OCI-LY7 (cell line): Measurements from ENCODE around the gene MYOF. TPM values are rescaled to one million over a fixed set of nuclear protein-coding genes. Genes with fewer than 3 reads are reported as not detected.

ENCODE experiments used
- BruUV-seq: library from RNA; stranded (reverse); fragments of 400-500 nt; replicated peaks from 2 replicates; lab custom pipeline; 2021; lab: Mats Ljungman, UMichigan
- CTCF ChIA-PET: fragments of 300-600 bp; sonication (Branson Sonifier 250); formaldehyde crosslinking; loops from one replicate; lab custom pipeline; 2022; ENCODE audit warnings: antibody characterized with exemption; ENCODE audit not compliant: unreplicated experiment; lab: Charles Lee
- POLR2A ChIA-PET: fragments of 300-600 bp; sonication (Branson Sonifier 250); formaldehyde crosslinking; loops from one replicate; lab custom pipeline; 2022; ENCODE audit warnings: antibody characterized with exemption; lab: Charles Lee
- DNase-seq: peaks from one replicate; pipeline ENCODE4 v3.0.0-alpha.2; 2015; ENCODE audit warnings: low spot score
- H2AFZ ChIP-seq: fragments of 200-600 bp; sonication (generic), shearing (Covaris generic); 2 replicates; pipeline ENCODE4 v1.6.1; 2014; ENCODE audit warnings: mild to moderate bottlenecking, antibody characterized with exemption, low read length, moderate library complexity
- H3K27ac ChIP-seq: fragments of 200-600 bp; sonication (generic); 2 replicates; pipeline ENCODE4 v1.5.1; 2014; ENCODE audit warnings: mixed run types, low read depth, mild to moderate bottlenecking, moderate library complexity, low read length, inconsistent platforms; ENCODE audit not compliant: poor library complexity, severe bottlenecking
- H3K36me3 ChIP-seq: fragments of 200-600 bp; sonication (generic); 2 replicates; pipeline ENCODE4 v1.6.1; 2014; ENCODE audit warnings: mild to moderate bottlenecking, antibody characterized with exemption, low read length, moderate library complexity, mixed read lengths; ENCODE audit not compliant: insufficient read depth
- H3K4me1 ChIP-seq: fragments of 200-600 bp; sonication (generic); 2 replicates; pipeline ENCODE4 v1.5.1; 2014; ENCODE audit warnings: mild to moderate bottlenecking, low read length; ENCODE audit not compliant: insufficient read depth, poor library complexity, severe bottlenecking
- H3K4me2 ChIP-seq: fragments of 200-600 bp; sonication (generic); 2 replicates; pipeline ENCODE4 v1.6.1; 2014; ENCODE audit warnings: mild to moderate bottlenecking, low read length
- H3K4me3 ChIP-seq: fragments of 200-600 bp; sonication (generic); 2 replicates; pipeline ENCODE4 v1.5.1; 2014; ENCODE audit warnings: mild to moderate bottlenecking, low read depth, low read length; ENCODE audit not compliant: poor library complexity, severe bottlenecking
- H3K79me2 ChIP-seq: fragments of 200-600 bp; sonication (generic); 2 replicates; pipeline ENCODE4 v1.6.1; 2016; ENCODE audit warnings: low read depth, mild to moderate bottlenecking, low read length, moderate library complexity, mixed read lengths; ENCODE audit not compliant: insufficient read depth
- H3K9me2 ChIP-seq: fragments of 200-600 bp; sonication (generic); 2 replicates; pipeline ENCODE4 v1.6.1; 2016; ENCODE audit warnings: mild to moderate bottlenecking, low read length, mixed read lengths; ENCODE audit not compliant: insufficient read depth
- H3K9me3 ChIP-seq: fragments of 200-600 bp; sonication (generic); 2 replicates; pipeline ENCODE4 v1.6.1; 2014; ENCODE audit warnings: mild to moderate bottlenecking, mixed run types, low read length, mixed read lengths
- H4K20me1 ChIP-seq: fragments of 200-600 bp; sonication (generic); 2 replicates; pipeline ENCODE4 v1.6.1; 2014; ENCODE audit warnings: mild to moderate bottlenecking, antibody characterized with exemption, low read length, moderate library complexity, mixed read lengths; ENCODE audit not compliant: insufficient read depth
- CTCF ChIP-seq: fragments of 200-600 bp; sonication (generic); conservative IDR thresholded peaks from 2 replicates; pipeline ENCODE4 v1.5.1; 2014; ENCODE audit warnings: mild to moderate bottlenecking, antibody characterized with exemption, low read length, moderate library complexity, mixed read lengths
- EZH2phosphoT487 ChIP-seq: fragments of 200-600 bp; sonication (generic); IDR thresholded peaks from 2 replicates; pipeline ENCODE4 v1.6.1; 2018; ENCODE audit warnings: low read depth, borderline replicate concordance, mild to moderate bottlenecking, mixed run types, antibody characterized with exemption, low read length, moderate library complexity, mixed read lengths
- intact Hi-C: fragments of 100-400 bp; cut with micrococcal nuclease; formaldehyde crosslinking; loops from one replicate; pipeline ENCODE4 v1.10.0; 2022; ENCODE audit not compliant: unreplicated experiment
- total RNA-seq, 2 experiments: library from RNA; depleted of rRNA in 1 of 2; stranded (reverse); fragments of >200 nt in 1 of 2; shearing (Covaris generic) in 1 of 2; gene quantifications; 2 replicates each; pipeline ENCODE4 v1.2.3, GENCODE V29; 2014 to 2022

Gene MYOF
- total RNA-seq, 2 experiments from 2014 or later = 0.42 TPM; not detected in 1

DNA sequence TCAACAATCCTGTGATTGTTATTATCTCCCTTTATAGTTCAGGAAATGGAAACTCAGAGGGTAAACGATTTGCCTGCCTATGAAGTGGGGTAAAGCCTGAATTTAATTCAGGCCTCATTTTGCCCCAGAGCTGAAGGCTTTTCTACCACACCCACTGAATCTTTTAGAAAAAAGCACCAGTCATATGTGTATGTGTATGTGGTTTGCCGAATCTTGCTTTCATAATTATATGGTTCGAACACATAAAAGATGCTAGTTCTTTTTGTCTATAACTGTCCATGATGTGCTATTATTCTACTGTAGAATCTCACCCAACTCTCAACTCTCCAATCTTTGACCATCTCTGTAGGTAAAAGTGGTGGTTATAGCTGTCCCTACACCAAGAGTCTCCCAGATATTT, 83.6 kb downstream of the MYOF start:
- intact Hi-C loops = no loop called here
- no peaks in the 10 kb centered on the region for H3K36me3 ChIP-seq
- H4K20me1 ChIP-seq = no peaks in the 10 kb centered on the region
- H2AFZ ChIP-seq = no peak overlapping the region
- no peak overlapping the region for H3K4me2 ChIP-seq
- no peaks in the 10 kb centered on the region for H3K9me3 ChIP-seq
- BruUV-seq = no TSS peak
- H3K27ac ChIP-seq = no peak overlapping the region
- no peak for TF ChIP-seq EZH2phosphoT487
- TF ChIP-seq CTCF = no peak
- no peak for DNase-seq
- ChIA-PET POLR2A (no interaction called here), CTCF (no interaction called here)
- no peaks in the 10 kb centered on the region for H3K4me1 ChIP-seq
- no peak overlapping the region for H3K4me3 ChIP-seq
- no peaks in the 10 kb centered on the region for H3K79me2 ChIP-seq
- H3K9me2 ChIP-seq = no peaks in the 10 kb centered on the region

GRCh38 chr10:93397020-93397419, 85.1 kb downstream of the MYOF start:
- intact Hi-C loops = no loop called here
- BruUV-seq = no TSS peak
- H3K4me3 ChIP-seq = no peak overlapping the region
- DNase-seq = no peak
- H3K36me3 ChIP-seq = no peaks in the 10 kb centered on the region
- no peak for TF ChIP-seq CTCF
- POLR2A ChIA-PET = interaction anchor here (0.7 to 2.1 kb wide), 2 partner anchors 12 to 61 kb away, joined by 3 to 5 read pairs; no protein-coding TSS in a partner anchor
- no peaks in the 10 kb centered on the region for H3K9me3 ChIP-seq
- no peaks in the 10 kb centered on the region for H3K4me1 ChIP-seq
- no peak overlapping the region for H3K4me2 ChIP-seq
- no peak overlapping the region for H2AFZ ChIP-seq
- no peaks in the 10 kb centered on the region for H4K20me1 ChIP-seq
- no peaks in the 10 kb centered on the region for H3K9me2 ChIP-seq
- CTCF ChIA-PET = no interaction called here
- no peaks in the 10 kb centered on the region for H3K79me2 ChIP-seq
- no peak overlapping the region for H3K27ac ChIP-seq

GRCh38 chr10:93393211-93393610, 88.9 kb downstream of the MYOF start:
- H3K36me3 ChIP-seq = no peaks in the 10 kb centered on the region
- no peak overlapping the region for H3K4me3 ChIP-seq
- no peak for DNase-seq
- no peaks in the 10 kb centered on the region for H4K20me1 ChIP-seq
- no peak overlapping the region for H3K4me2 ChIP-seq
- intact Hi-C loops = no loop called here
- TF ChIP-seq EZH2phosphoT487 (no peak), CTCF (no peak)
- H2AFZ ChIP-seq = no peak overlapping the region
- H3K4me1 ChIP-seq = no peaks in the 10 kb centered on the region
- ChIA-PET POLR2A (interaction anchor here (0.8 to 0.9 kb wide), 2 partner anchors 17 kb away, joined by 3 to 4 read pairs; no protein-coding TSS in a partner anchor), CTCF (no interaction called here)
- no TSS peak for BruUV-seq
- no peak overlapping the region for H3K27ac ChIP-seq
- H3K9me3 ChIP-seq = no peaks in the 10 kb centered on the region
- H3K79me2 ChIP-seq = no peaks in the 10 kb centered on the region
- no peaks in the 10 kb centered on the region for H3K9me2 ChIP-seq
